Measurements from ENCODE around the gene MYH15.

MYH15 gene

DNA sequence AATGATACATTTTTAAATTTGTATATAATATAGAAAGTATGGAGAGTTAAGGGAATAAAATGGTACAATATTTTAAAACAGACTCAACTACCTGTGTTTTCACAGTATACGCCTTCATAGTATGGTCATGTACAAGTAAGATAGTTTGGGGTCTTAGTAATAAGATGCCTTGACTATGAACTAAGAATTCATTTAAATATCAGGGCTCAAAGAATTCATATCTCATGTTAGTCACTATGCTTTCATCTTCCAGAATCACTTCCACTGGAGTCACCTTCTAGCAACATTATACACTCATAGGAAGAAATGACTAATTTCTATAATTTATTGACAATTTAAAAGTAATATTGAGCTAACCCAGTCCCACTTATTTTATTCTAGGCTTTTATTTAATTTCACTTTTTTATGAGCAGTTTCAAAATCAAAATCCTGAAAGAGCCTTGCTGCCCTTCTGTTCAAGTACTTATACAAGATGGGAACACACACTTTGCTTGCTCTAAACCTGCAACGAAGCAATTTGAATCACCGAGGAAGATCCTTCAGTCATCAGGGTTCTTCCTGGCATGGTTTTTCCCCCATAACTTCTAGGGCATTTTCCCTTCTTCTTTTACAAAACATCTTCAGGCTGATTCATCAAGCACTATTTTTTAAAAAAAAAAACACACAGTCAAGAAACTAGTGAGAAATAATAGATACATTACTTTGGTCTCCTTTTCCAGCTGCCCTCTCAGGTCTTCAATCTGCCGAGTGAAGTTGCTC, 94.1 kb downstream of the MYH15 start:
- no peak for DNase-seq (ENCODE audit: low read depth in 1 of 2, low spot score in 1 of 2)

DNA sequence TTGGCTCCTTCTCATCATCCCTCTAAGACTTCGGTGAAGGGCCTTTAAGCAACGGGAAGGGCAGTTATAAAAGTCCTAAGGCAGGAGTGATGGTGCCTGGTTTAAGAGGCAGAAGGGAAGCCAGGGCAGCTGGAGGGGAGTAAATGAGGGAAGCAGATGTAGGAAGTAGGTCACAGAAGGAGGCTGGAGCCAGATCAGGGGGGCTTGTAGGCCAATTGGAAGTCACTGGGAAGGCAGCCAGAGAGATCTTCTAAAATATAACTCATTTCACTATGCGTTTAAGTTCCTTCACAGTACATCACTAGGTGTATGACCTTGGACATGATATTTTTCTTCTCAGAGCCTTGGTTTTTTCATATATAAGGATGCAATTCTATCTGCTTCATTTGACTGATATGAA, 94.7 kb downstream of the MYH15 start:
- DNase-seq (ENCODE audit: low read depth in 1 of 2, low spot score in 1 of 2), result no peak

DNA sequence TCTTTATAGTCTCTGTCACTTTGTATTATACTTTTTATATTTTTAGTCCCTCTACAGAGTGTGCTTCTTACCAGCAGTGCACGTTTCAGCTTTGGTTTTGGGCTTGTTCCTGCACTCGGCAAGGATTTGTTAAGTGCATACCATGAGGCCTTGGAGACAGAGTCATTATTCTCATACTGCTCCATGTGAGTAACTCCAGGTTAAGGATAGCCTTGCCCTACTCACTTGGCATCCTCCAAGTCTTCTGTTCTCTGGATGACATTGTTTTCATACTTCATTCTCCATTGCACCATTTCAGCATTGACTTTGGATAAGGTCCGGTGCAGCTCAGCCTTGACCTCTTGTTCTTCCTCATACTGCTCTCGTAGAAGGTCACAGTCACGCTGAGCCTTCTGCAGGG, 96.4 kb downstream of the MYH15 start:
- DNase-seq (ENCODE audit: low read depth in 1 of 2, low spot score in 1 of 2), result no peak

DNA sequence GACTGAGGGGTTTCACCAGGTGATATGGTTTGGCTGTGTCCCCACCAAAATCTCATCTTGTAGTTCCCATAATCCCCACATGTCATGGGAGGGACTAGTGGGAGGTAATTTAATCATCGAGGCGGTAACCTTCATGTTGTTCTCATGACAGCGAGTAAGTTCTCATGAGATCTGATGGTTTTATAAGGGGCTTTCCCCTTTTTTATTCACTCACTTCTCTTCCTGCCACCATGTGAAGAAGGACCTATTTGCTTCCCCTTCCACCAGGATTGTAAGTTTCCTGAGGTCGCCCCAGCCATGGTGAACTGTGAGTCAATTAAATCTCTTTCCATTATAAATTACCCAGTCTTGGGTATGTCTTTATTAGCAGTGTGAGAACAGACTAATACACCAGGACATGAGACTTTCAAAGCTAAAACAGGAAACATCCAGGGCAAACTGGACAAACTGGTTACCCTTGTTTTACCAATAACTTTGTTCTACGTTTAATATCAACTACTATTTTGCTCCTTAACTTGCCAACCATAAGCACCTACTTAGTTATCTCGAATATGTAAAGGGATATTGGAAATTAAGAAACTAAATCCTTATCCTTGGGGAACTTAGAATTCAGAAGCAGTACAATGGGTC, 98.2 kb downstream of the MYH15 start:
- DNase-seq (ENCODE audit: low read depth in 1 of 2, low spot score in 1 of 2), result no peak

DNA sequence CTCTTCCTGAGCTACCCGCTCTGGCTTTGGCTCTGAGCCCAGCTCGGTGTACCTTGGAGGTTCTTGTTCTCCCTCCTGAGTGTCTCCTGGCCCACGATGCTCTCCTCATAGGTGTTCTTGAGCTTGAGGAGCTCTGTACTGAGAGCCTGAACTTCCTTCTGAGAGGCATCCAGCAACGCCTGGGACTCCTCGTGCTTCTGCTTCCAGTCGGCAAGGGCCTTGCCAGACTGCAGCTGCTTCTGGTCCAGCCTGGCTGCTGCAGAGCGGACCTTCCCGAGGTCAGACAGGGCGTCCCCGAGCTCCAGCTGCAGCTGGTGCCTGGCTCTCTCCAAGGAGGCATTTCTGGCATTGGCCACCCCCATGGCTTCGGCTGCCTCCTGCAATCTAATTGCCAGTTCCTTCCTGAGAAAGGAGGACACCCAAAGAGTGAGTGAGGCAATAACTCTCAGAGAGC, 99.8 kb downstream of the MYH15 start:
- no peak for DNase-seq (ENCODE audit: low read depth in 1 of 2, low spot score in 1 of 2)

DNA sequence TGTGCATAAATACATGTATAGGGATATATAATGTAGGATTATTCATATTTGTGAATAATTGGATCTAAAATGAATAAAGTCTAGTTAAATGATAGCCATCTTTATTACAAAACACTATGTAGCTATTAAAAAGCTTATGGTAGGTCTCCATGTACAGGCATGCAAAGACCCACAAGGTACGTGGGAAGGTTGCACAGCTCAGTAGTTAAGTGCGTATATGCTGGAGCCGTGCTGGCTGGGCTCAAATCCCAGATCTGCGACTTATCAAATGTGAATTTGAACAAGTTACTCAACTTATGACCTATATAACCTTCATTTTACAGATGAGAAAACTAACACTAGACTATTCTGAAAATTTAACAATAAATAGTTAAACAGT, 100.6 kb downstream of the MYH15 start:
- DNase-seq (ENCODE audit: low read depth in 1 of 2, low spot score in 1 of 2), result no peak

DNA sequence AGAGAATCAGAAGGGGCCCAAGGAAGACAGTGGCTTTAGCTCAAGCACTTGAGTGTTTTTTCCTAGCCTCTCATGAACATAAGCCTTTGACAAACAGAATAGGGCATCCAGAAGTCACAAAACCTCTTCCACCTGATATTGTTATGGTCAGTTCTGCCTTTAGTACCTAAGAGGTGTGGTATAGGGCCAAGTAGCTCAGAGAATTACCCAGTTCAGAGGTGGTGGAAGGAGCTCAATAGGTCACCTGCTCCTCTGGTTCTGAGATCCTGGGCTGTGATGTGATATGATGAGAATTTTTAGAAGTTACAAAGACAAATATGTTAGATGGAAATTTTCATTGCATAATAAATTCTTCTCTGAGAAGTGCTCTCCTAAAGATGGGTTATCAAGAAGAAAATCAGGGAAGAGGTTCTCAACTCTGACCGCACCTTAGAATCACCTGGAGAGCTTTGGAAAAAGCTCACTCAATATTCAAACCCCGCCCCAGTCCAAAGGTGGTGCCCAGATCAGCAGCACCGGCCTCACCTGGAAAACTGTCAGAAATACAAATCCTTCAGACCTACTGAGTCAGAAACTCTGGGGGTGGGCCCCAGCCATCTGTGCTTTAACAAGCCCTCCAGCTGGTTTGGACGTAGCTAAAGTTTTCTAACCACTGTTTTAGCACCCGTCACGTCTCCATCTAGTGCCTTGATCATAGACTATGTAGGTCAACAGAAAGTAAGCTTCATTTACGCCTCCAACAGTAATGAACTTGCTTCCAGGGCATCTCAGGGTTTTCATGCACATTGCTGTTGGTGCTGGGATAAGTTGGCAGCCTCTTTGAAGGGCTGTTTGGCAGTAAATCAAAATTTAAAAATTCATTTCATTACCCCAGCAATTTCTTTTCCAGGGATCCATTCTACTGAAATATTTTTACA, 101.3 kb downstream of the MYH15 start:
- no peak for DNase-seq (ENCODE audit: low read depth in 1 of 2, low spot score in 1 of 2)

DNA sequence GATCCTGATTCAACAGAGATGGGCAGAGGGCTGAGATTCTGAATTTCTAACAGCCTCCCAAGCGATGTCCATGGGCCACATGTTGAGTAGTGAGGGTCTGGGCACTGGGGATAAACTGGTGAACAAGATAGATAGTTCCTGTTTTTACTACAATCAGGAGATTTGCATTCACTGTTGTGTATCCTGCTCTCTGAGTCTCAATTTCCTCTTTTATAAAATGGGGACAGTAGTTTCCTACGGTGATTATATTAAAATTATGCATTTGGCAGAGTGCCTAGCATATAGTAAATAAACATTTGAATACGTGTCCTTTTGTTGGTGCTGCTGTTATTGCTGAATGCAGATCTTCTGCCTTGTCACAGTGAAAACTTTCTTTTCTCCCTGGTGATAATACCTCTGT, 102.5 kb downstream of the MYH15 start:
- no peak for DNase-seq (ENCODE audit: low read depth in 1 of 2, low spot score in 1 of 2)

DNA sequence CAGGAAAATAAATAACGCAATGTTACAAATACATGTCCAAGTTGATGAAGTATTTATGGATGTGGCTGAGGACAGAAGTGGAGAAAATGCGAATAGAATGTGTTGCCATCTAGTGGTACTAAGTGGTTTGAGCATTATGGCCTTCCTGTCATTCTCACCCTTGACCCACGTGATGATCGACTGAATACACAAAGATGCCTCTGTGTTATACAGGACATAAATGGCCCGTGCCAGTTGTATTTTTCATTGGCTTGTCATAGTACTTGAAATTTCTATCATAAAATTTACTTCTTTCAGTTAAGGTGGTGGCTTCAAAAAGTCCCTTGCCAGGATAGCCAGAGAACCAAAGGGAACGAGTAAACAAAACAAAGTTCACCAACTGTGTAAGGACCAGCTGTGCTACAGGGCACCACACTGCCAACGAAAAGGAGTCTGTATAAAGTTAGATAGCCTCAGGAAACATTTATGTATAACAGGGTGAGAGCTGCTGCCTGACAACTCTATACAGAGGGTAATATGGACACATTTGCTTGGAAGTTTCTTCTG, 103.7 kb downstream of the MYH15 start:
- DNase-seq (ENCODE audit: low read depth in 1 of 2, low spot score in 1 of 2), result no peak

DNA sequence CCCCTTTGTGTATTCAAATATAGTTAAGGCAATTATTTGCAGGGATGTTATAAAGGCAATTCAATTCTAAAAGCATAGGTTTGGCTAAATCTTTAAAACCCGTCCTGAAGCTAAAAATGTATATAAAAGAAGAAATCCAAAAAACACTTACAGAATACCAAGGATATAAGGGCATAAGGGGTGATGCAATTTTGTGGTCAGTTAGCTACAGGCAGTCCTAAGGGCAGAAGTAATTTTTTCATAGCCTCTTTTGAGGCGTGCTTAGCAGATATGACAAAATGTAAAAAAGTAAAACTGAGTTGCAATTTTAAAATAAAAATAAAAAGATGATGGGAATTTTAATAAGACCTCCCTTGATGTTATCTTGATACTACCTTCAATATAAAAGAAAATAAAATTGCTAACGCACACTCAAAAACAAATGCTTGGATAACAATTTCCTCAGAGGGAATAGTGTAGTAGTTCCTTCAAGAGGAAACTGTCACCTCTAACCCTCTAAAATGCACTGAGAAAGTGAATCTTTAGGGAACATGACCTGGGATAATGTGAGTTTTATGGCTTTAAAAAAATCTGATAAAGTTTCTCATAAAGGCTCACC, 104.2 kb downstream of the MYH15 start:
- no peak for DNase-seq (ENCODE audit: low read depth in 1 of 2, low spot score in 1 of 2)

DNA sequence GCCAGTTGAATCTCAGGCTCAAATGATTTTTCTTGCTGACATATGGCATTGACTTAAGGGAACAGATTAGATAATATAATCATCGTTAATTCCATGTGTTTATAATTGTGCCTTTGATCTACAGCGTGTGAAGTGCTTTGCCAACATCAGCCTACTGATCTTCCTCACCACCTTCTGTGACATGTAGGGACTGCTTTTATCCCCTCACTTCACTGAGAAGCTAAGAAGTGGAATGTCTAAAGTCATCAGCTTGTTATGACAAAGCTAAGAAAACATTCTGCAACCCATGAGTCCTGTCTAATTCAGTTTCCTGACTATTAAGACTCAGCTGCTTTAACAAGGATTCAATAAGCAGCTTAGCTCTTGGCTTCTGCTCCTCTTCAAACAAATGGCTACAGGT, 106.0 kb downstream of the MYH15 start:
- no peak for DNase-seq (ENCODE audit: low read depth in 1 of 2, low spot score in 1 of 2)

DNA sequence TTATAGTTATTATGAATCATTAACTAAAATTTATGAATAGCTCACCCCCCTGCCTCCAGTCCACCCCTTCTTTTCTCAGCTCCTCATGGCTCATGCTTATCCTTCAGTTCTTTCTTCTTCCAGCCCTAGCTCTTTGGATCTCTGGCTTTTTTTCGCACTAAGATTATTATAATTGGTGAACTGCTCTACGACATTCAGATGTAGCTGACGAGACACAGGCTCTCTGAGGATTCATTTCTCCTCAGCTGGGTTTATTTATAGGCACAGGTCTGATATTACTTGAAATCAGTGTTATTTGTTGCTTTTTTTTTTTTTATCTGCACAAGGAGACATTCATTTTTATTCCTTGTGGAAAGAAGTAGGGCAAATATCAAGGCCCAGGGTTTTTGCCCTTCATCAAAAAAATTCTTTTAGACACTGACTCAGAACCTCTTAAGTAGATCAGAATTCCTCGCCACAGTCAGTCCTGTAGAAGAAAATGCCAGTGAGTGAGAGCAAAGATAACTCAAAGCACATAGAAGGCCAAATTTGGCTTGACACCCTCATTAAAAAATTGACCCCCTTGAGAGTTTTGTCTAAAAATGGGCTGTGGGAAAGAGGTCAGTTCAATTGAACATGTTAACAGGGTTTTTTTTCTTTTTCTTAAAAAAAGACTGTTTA, 106.6 kb downstream of the MYH15 start:
- DNase-seq (ENCODE audit: low read depth in 1 of 2, low spot score in 1 of 2), result no peak

DNA sequence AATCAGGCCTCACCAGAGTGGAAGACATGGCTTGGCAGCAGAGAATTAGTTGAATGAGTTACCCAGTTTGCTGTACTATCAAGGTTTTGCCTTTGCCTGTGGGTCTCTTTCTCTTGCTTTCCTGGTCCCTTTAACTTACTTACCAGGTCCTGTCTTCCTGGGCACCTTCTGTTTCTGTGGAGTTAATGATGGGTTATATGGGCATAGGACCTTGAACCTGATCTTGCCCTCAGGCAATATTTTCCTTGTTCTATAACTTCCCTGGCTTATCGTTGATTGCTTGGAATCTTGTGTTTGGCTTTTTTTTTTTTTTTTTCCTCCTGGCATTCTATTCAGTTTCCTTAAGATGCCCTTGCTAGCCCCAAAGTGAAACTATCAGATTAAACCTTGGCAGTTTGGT, 107.2 kb downstream of the MYH15 start:
- no peak for DNase-seq (ENCODE audit: low read depth in 1 of 2, low spot score in 1 of 2)

DNA sequence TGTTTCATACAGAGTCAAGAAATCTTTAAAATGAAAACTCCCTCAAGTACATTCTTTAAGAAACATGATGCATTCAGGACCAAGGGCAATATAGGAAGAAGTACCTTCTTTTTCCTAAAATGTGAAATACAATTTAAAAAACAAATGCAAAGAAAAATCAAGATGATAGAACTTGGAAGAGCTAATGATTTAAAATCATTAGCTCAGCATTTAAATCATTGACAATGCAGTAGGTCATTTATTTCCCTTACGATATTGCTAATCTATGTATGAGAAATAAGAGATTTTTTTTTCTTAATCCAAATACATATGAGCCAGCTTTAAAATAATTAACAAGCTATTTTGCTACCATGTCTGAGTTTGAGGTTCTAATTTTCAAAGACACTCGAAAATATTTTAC, 108.6 kb downstream of the MYH15 start:
- no peak for DNase-seq (ENCODE audit: low read depth in 1 of 2, low spot score in 1 of 2)

DNA sequence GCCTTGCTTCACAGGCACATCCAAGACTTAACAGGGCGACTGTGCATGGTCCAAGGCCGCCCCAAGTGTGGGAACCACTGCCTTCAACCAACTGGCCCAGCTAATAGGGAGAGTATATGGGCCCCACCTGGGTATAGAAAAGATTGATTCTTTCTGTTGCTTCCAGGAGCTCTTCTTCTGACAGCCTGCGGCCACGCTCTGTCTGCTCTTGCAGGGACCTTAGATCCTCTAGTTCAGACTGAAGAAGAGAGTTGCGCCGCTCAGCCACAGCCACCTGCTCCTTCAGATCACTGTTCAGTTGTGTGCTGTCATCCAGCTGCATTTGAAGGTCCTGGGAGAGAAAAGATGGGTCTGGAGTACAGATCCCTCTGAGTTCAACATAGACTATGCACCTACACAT, 111.9 kb downstream of the MYH15 start:
- DNase-seq (ENCODE audit: low read depth in 1 of 2, low spot score in 1 of 2), result no peak

DNA sequence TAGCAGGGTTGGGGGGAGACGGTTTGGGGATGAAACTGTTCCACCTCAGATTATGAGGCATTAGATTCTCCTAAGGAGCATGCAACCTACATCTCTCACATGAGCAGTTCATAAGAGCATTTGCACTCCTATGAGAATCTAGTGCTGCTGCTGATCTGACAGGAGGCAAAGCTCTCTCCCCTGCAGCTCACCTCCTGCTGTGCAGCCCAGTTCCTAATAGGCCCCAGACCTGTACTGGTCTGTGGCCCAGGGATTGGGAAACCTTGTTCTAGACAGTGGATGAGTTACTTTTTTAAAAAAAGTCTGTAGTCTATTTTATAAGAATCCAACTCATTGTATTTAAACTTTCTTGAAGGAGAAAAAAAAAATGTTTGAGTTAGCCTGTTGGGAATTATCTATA, 114.1 kb downstream of the MYH15 start:
- DNase-seq (ENCODE audit: low read depth in 1 of 2, low spot score in 1 of 2), result no peak

DNA sequence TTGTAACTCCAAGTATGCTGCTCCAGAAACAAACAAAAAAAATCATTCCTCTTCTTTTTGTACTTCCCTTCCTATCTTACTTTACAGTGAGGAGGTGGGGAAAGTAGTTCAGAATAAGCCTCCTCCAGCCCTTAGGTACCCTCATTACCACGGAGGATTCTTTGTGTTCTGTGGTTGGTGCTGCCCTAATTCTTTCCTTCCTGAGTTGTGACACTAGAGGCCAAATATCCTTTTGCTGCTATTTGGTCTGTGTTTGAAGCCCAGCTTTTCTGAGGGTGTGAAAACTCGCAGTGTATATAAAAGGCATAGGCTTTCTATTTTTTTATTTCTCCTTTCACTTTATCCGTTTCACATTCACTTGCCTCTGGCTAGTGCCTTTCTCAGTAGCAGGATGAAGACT, 115.8 kb downstream of the MYH15 start:
- no peak for DNase-seq (ENCODE audit: low read depth in 1 of 2, low spot score in 1 of 2)

DNA sequence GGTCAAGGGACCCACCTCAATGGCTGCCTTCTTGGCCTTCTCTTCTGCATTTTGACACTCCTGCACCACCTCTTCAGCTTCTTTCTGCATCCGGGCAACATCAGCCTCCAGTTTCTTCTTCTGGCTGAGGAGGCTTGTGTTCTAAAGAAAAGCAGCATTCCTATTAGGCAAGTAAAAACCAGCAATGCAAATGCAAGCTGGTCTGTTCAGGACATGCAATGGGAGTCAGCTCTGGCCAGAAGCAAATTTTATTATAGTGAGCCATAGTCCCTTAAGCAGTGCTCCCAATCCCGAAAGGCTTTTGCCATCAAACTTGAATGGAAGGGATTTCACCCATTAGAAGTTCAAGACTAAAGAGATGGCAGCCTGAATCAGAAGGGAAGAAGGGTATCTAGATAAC, 116.4 kb downstream of the MYH15 start:
- no peak for DNase-seq (ENCODE audit: low read depth in 1 of 2, low spot score in 1 of 2)

DNA sequence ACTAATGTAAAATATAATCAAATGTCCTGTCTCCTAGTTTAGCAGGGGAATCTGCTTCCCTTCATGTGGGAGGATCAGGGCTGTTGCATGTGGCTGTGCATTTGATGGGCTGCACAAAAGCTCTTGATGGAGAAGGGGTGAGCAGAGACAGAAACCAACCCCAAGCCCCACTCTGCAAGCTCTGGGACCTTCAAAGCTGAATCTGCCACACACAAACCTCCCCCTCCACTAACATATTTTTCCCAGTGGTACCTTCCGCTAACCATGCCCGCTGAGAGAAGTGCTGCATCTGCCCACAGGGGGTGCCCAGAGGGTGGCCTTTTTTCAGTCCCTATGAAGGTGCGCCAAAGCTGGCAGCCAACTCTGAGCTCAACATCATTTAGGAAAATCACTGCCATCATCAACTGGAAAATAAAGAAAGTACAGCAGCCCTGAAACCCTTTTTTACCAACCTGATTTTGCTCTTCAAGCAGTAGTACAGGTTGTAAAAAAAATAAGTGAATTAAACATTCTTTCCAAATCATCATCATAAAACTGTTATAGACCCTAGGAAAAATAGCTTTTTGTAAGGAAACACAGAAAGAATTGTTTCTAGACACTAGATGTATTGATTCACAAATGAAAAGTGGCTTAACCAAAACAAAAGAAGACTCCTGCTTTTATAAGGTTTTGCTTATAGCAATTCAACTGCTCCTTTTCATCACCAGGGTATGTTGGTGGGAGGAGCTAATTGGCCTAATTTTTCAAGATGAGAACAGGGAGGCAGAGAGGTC, 117.1 kb downstream of the MYH15 start:
- DNase-seq (ENCODE audit: low read depth in 1 of 2, low spot score in 1 of 2), result no peak

Measured in activated T-helper 1 cell treated with anti-CD3 and anti-CD28 coated beads, Interleukin-2, amount 50 U/mL, for 16 hours (primary cell).